ENCODE data around the gene SETD1A. TPM values are rescaled to one million over a fixed set of nuclear protein-coding genes. Genes with fewer than 3 reads are reported as not detected.
A peak's percentile ranks its signal among the peaks of the same experiment; 100 is the strongest.

SETD1A gene
- total RNA-seq, 1 donor from 2014 or later: 3.2 TPM

GRCh38 chr16:31005350-31006085 lies 48.0 kb downstream of the SETD1A start:
- Mint-ChIP-seq H3K4me1 (peaks cover 23% of the 10 kb centered on the region), H3K4me3 (no peak overlapping the region), H3K9me3 (no peaks in the 10 kb centered on the region), H3K27me3 (ENCODE audit: insufficient read depth, low read depth) (peaks cover 5% of the 10 kb centered on the region), H3K27ac (no peak overlapping the region), H3K36me3 (no peaks in the 10 kb centered on the region)
- Histone ChIP-seq H3K27me3 (no peaks in the 10 kb centered on the region), H3K79me2 (ENCODE audit: low read depth) (peaks cover 6% of the 10 kb centered on the region), H3K9ac (no peak overlapping the region), H3K27ac (no peak overlapping the region), H3F3A (ENCODE audit: low read depth) (no peaks in the 10 kb centered on the region), H3K9me3 (ENCODE audit: low read depth) (no peaks in the 10 kb centered on the region), H4K20me1 (ENCODE audit: low read depth) (peaks cover 12% of the 10 kb centered on the region), H2AFZ (replicated peaks) (no peak overlapping the region), H3K4me3 (no peak overlapping the region), H3K4me1 (peaks cover 6% of the 10 kb centered on the region), H3K36me3 (no peaks in the 10 kb centered on the region), H3K4me2 (no peak overlapping the region)
- TF ChIP-seq EZH2phosphoT487 (IDR thresholded peaks at IDR 0.05) (no peak), CTCF (IDR thresholded peaks at IDR 0.05) (no peak), EZH2 (IDR thresholded peaks at IDR 0.05) (no peak)
- no peak for DNase-seq (ENCODE audit: low spot score)

GRCh38 chr16:31006086-31006385 lies 48.5 kb downstream of the SETD1A start:
- peaks cover 12% of the 10 kb centered on the region for H4K20me1 ChIP-seq (ENCODE audit: low read depth)
- no peaks in the 10 kb centered on the region for H3K9me3 Mint-ChIP-seq
- H2AFZ ChIP-seq (replicated peaks): no peak overlapping the region
- H3K4me2 ChIP-seq: no peak overlapping the region
- H3K4me3 Mint-ChIP-seq: no peak overlapping the region
- peaks cover 2% of the 10 kb centered on the region for H3K27me3 ChIP-seq
- H3F3A ChIP-seq (ENCODE audit: low read depth): no peaks in the 10 kb centered on the region
- H3K27ac ChIP-seq: no peak overlapping the region
- DNase-seq (ENCODE audit: low spot score): no peak
- no peak overlapping the region for H3K9ac ChIP-seq
- peaks cover 6% of the 10 kb centered on the region for H3K4me1 ChIP-seq
- no peaks in the 10 kb centered on the region for H3K9me3 ChIP-seq (ENCODE audit: low read depth)
- no peaks in the 10 kb centered on the region for H3K36me3 Mint-ChIP-seq
- H3K79me2 ChIP-seq (ENCODE audit: low read depth): peaks cover 6% of the 10 kb centered on the region
- H3K4me3 ChIP-seq: no peak overlapping the region
- no peaks in the 10 kb centered on the region for H3K36me3 ChIP-seq
- peaks cover 5% of the 10 kb centered on the region for H3K27me3 Mint-ChIP-seq (ENCODE audit: insufficient read depth, low read depth)
- peak overlapping the region; percentile 57 for H3K27ac Mint-ChIP-seq
- peaks cover 23% of the 10 kb centered on the region for H3K4me1 Mint-ChIP-seq
- TF ChIP-seq EZH2 (IDR thresholded peaks at IDR 0.05) (no peak), CTCF (IDR thresholded peaks at IDR 0.05) (no peak), EZH2phosphoT487 (IDR thresholded peaks at IDR 0.05) (no peak)

DNA sequence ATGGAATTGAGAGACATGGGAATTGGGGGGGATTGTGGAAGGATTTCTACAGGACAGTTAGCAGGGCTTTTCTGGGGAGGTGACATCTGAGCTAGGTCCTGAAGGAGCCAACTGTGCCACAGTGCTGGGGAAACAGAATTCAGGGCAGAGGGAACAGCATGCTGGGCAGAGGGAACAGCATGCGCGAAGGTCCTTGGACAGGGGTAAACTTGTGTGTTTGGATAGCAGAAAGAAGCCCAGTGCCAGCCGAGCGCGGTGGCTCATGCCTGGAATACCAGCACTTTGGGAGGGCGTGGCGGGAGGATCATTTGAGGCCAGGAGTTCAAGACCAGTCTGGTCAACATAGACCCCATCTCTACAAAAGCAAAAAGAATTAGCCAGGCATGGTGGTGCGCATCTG lies 49.0 kb downstream of the SETD1A start:
- Mint-ChIP-seq H3K27me3 (ENCODE audit: insufficient read depth, low read depth) (peaks cover 6% of the 10 kb centered on the region), H3K27ac (no peak overlapping the region), H3K4me1 (peaks cover 27% of the 10 kb centered on the region), H3K4me3 (peak overlapping the region; percentile 15), H3K9me3 (no peaks in the 10 kb centered on the region), H3K36me3 (no peaks in the 10 kb centered on the region)
- H3K9me3 ChIP-seq (ENCODE audit: low read depth): no peaks in the 10 kb centered on the region
- H2AFZ ChIP-seq (replicated peaks): no peak overlapping the region
- no peak overlapping the region for H3K27ac ChIP-seq
- H3K4me1 ChIP-seq: peaks cover 6% of the 10 kb centered on the region
- no peak overlapping the region for H3K4me2 ChIP-seq
- H3K9ac ChIP-seq: no peak overlapping the region
- no peaks in the 10 kb centered on the region for H3K36me3 ChIP-seq
- H3F3A ChIP-seq (ENCODE audit: low read depth): no peaks in the 10 kb centered on the region
- TF ChIP-seq CTCF (IDR thresholded peaks at IDR 0.05): no peak
- TF ChIP-seq EZH2phosphoT487 (IDR thresholded peaks at IDR 0.05): no peak
- TF ChIP-seq EZH2 (IDR thresholded peaks at IDR 0.05): no peak
- peaks cover 7% of the 10 kb centered on the region for H3K27me3 ChIP-seq
- H3K79me2 ChIP-seq (ENCODE audit: low read depth): peaks cover 6% of the 10 kb centered on the region
- DNase-seq (ENCODE audit: low spot score): no peak
- no peak overlapping the region for H3K4me3 ChIP-seq
- H4K20me1 ChIP-seq (ENCODE audit: low read depth): peaks cover 12% of the 10 kb centered on the region
